Measurements from ENCODE around the gene XPR1.

XPR1 gene

GRCh38 chr1:180921891-180922630 is 290.2 kb downstream of the XPR1 start:
- DNase-seq, result no peak

GRCh38 chr1:180922631-180923015 is 290.8 kb downstream of the XPR1 start:
- DNase-seq, result no peak

- DNase-seq, result no peak
Measured at GRCh38 chr1:180923021-180923841, 291.4 kb downstream of the XPR1 start.

- no peak for DNase-seq
Measured at GRCh38 chr1:180923887-180924286, 292.1 kb downstream of the XPR1 start.

- no peak for DNase-seq
Measured at GRCh38 chr1:180924939-180925338, 293.1 kb downstream of the XPR1 start.

- DNase-seq, result no peak
Measured at GRCh38 chr1:180925471-180926051, 293.7 kb downstream of the XPR1 start.

- no peak for DNase-seq
Measured at GRCh38 chr1:180926164-180926981, 294.6 kb downstream of the XPR1 start.

GRCh38 chr1:180927348-180927747 is 295.5 kb downstream of the XPR1 start:
- DNase-seq, result no peak

GRCh38 chr1:180927841-180928240 is 296.0 kb downstream of the XPR1 start:
- DNase-seq, result no peak

- no peak for DNase-seq
Measured at GRCh38 chr1:180928331-180929230, 296.8 kb downstream of the XPR1 start.

- DNase-seq, result no peak
Measured at GRCh38 chr1:180929389-180929788, 297.6 kb downstream of the XPR1 start.

- no peak for DNase-seq
Measured at GRCh38 chr1:180930687-180931086, 298.9 kb downstream of the XPR1 start.

GRCh38 chr1:180931529-180931928 is 299.7 kb downstream of the XPR1 start:
- no peak for DNase-seq

GRCh38 chr1:180932378-180932777 is 300.6 kb downstream of the XPR1 start:
- no peak for DNase-seq

- DNase-seq, result no peak
Measured at GRCh38 chr1:180933141-180933540, 301.3 kb downstream of the XPR1 start.

GRCh38 chr1:180934563-180934962 is 302.7 kb downstream of the XPR1 start:
- no peak for DNase-seq

GRCh38 chr1:180935326-180936109 is 303.7 kb downstream of the XPR1 start:
- no peak for DNase-seq

- DNase-seq, result no peak
Measured at GRCh38 chr1:180936110-180937011, 304.5 kb downstream of the XPR1 start.

GRCh38 chr1:180937012-180937372 is 305.2 kb downstream of the XPR1 start:
- no peak for DNase-seq

GRCh38 chr1:180937624-180938225 is 305.9 kb downstream of the XPR1 start:
- DNase-seq, result no peak
